Measurements from ENCODE around the gene ZNF451. TPM values are rescaled to one million over a fixed set of nuclear protein-coding genes. Genes with fewer than 3 reads are reported as not detected.
A peak's percentile ranks its signal among the peaks of the same experiment; 100 is the strongest.
"Not testable (repeated sequence)": the region's sequence is repeated elsewhere in the genome, so short reads cannot be mapped to it uniquely, and the experiment has no call there.

The ZNF451 gene
- total and polyA plus RNA-seq, 2 donors (not counting 1 experiment from before 2014, with no cell fraction given), result 25.9 to 86.3 TPM

DNA sequence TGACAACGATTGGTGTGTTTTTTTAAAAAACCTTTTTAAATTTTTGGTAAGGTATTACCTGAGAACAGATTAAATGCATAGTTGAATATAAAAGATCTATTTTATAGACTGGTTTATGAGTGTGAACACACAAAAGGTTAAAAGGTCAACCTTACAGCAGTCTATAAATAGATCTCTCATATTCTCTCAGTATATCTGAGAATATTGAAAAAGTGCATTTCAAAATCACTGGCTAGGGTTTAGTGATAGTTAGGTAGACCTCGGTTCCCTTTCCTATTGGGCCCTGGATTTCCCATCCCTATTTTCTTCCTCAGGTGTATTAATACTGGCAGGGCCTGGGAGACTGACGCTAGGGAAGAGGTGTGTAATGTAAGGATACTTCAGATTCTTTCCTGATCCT lies 723 bp upstream of the ZNF451 start:
- H2AFZ ChIP-seq (ENCODE audit: insufficient read depth, low read depth, low read length, poor library complexity, severe bottlenecking), result peak overlapping the region; percentile 75
- Mint-ChIP-seq H3K4me3 (peak overlapping the region; percentile 85), H3K27me3 (no peaks in the 10 kb centered on the region), H3K4me1 (peaks cover 27% of the 10 kb centered on the region), H3K9me3 (ENCODE audit: insufficient read depth) (no peaks in the 10 kb centered on the region), H3K27ac (no peak overlapping the region)
- TF ChIP-seq, protein P1, sequence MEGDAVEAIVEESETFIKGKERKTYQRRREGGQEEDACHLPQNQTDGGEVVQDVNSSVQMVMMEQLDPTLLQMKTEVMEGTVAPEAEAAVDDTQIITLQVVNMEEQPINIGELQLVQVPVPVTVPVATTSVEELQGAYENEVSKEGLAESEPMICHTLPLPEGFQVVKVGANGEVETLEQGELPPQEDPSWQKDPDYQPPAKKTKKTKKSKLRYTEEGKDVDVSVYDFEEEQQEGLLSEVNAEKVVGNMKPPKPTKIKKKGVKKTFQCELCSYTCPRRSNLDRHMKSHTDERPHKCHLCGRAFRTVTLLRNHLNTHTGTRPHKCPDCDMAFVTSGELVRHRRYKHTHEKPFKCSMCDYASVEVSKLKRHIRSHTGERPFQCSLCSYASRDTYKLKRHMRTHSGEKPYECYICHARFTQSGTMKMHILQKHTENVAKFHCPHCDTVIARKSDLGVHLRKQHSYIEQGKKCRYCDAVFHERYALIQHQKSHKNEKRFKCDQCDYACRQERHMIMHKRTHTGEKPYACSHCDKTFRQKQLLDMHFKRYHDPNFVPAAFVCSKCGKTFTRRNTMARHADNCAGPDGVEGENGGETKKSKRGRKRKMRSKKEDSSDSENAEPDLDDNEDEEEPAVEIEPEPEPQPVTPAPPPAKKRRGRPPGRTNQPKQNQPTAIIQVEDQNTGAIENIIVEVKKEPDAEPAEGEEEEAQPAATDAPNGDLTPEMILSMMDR (IDR thresholded peaks at IDR 0.05), result no peak
- no peak for TF ChIP-seq EZH2 (IDR thresholded peaks at IDR 0.05; ENCODE audit: borderline replicate concordance, insufficient read depth, low read depth, low read length, poor library complexity, severe bottlenecking)
- peak overlapping the region; percentile 69 for H3K9ac ChIP-seq (ENCODE audit: low read length)
- no peaks in the 10 kb centered on the region for H3K27me3 ChIP-seq (replicated peaks in 1 of 4; ENCODE audit: control extremely low read depth in 1 of 4, control insufficient read depth in 3 of 4, insufficient read depth in 4 of 4, low read length in 3 of 4)
- peaks cover 27% of the 10 kb centered on the region for H3K79me2 ChIP-seq (ENCODE audit: control insufficient read depth, insufficient read depth, low read length)
- no peak for ATAC-seq (ENCODE audit: low read depth)
- H3K4me3 ChIP-seq (ENCODE audit: control extremely low read depth in 1 of 5, extremely low read depth in 1 of 5, insufficient read depth in 1 of 5, low read depth in 2 of 5, low read length in 4 of 5), result peak overlapping the region in 4 of 5 experiments; percentile 54 to 66 (median 59)
- H4K20me1 ChIP-seq (ENCODE audit: control insufficient read depth, insufficient read depth, low read length, poor library complexity, severe bottlenecking), result peaks cover 5% of the 10 kb centered on the region
- H3K4me2 ChIP-seq (replicated peaks; ENCODE audit: low read depth, low read length, poor library complexity, severe bottlenecking), result peak overlapping the region; percentile 75
- no peak overlapping the region for H3K27ac ChIP-seq (ENCODE audit: low read length in 2 of 2)
- intact Hi-C loops (cut with micrococcal nuclease), result loop anchor here (1.0 to 2.0 kb wide), 3 partner anchors 42 to 228 kb away; partner anchors contain the start of genes BAG2, KIAA1586 and PRIM2
- peaks cover 11 to 14% of the 10 kb centered on the region in 2 donors for H3K4me1 ChIP-seq (ENCODE audit: control insufficient read depth in 2 of 2, insufficient read depth in 2 of 2, low read length in 2 of 2)
- POLR2A ChIA-PET, result interaction anchor here (0.6 to 1.1 kb wide), 3 partner anchors 18 to 92 kb away, joined by 4 to 7 read pairs (median 5); partner anchors contain the start of gene BAG2
- no peaks in the 10 kb centered on the region for H3K9me3 ChIP-seq (ENCODE audit: control extremely low read depth in 1 of 3, control insufficient read depth in 2 of 3, insufficient read depth in 1 of 3, low read length in 2 of 3)
- peaks cover 5 to 9% of the 10 kb centered on the region in 2 experiments for H3K36me3 ChIP-seq (replicated peaks in 1 of 2; ENCODE audit: control extremely low read depth in 1 of 2, control insufficient read depth in 1 of 2, extremely low read depth in 1 of 2, insufficient read depth in 2 of 2, low read length in 1 of 2)
- no CpG with 5 or more reads among the region's 3 CpGs for WGBS (ENCODE audit: insufficient coverage)
- CTCF ChIA-PET, result no interaction called here
- DNase-seq, result no peak

DNA sequence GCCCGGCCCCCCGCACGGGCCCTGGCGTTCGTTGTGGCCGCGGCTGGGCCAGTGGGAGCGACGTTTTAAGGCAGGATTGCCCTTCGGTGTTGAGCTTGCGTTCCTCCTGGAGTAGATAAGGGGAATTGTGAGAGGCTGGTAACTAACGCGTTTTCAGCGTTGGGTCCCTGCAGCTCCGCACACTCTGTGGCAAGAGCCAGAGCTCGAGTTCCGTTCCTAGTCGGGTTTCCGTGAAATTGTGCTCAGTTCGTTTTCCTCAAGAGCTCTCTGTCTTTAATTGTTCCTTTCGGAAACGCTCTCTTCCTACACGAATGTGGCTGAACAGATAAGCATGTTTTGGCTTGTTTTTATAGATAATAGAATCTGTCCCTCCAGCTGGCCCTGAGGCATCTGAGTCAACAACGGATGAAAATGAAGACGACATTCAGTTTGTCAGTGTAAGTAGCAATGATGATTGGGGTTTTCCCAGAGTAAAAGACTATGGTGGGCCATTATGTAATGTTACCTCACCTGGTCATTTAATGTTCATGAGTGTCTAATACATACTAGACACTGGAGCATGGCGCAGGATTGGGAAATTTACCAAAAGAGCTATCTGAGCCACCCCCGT lies 575 bp downstream of the ZNF451 start:
- peaks cover 11 to 14% of the 10 kb centered on the region in 2 donors for H3K4me1 ChIP-seq (ENCODE audit: control insufficient read depth in 2 of 2, insufficient read depth in 2 of 2, low read length in 2 of 2)
- H3K36me3 ChIP-seq (replicated peaks in 1 of 2; ENCODE audit: control extremely low read depth in 1 of 2, control insufficient read depth in 1 of 2, extremely low read depth in 1 of 2, insufficient read depth in 2 of 2, low read length in 1 of 2); H3K27me3 ChIP-seq (replicated peaks in 1 of 4; ENCODE audit: control extremely low read depth in 1 of 4, control insufficient read depth in 3 of 4, insufficient read depth in 4 of 4, low read length in 3 of 4); CTCF ChIA-PET; H3K27me3 Mint-ChIP-seq; intact Hi-C loops (cut with micrococcal nuclease); POLR2A ChIA-PET; DNase-seq; ATAC-seq (ENCODE audit: low read depth); H3K9me3 ChIP-seq (ENCODE audit: control extremely low read depth in 1 of 3, control insufficient read depth in 2 of 3, insufficient read depth in 1 of 3, low read length in 2 of 3); H3K9me3 Mint-ChIP-seq (ENCODE audit: insufficient read depth); H3K27ac Mint-ChIP-seq; H2AFZ ChIP-seq (ENCODE audit: insufficient read depth, low read depth, low read length, poor library complexity, severe bottlenecking); H3K4me2 ChIP-seq (replicated peaks; ENCODE audit: low read depth, low read length, poor library complexity, severe bottlenecking): not testable (repeated sequence)
- Mint-ChIP-seq H3K4me3 (peak overlapping the region; percentile 85), H3K4me1 (peaks cover 32% of the 10 kb centered on the region)
- WGBS (ENCODE audit: insufficient coverage), result no CpG with 5 or more reads among the region's 27 CpGs
- peak overlapping the region in 1 of 2 donors; percentile 81 for H3K27ac ChIP-seq (ENCODE audit: low read length in 2 of 2)
- peak overlapping the region; percentile 69 for H3K9ac ChIP-seq (ENCODE audit: low read length)
- peak overlapping the region in 1 of 5 experiments; percentile 58 for H3K4me3 ChIP-seq (ENCODE audit: control extremely low read depth in 1 of 5, extremely low read depth in 1 of 5, insufficient read depth in 1 of 5, low read depth in 2 of 5, low read length in 4 of 5)
- peaks cover 37% of the 10 kb centered on the region for H3K79me2 ChIP-seq (ENCODE audit: control insufficient read depth, insufficient read depth, low read length)
- H4K20me1 ChIP-seq (ENCODE audit: control insufficient read depth, insufficient read depth, low read length, poor library complexity, severe bottlenecking), result peaks cover 15% of the 10 kb centered on the region

DNA sequence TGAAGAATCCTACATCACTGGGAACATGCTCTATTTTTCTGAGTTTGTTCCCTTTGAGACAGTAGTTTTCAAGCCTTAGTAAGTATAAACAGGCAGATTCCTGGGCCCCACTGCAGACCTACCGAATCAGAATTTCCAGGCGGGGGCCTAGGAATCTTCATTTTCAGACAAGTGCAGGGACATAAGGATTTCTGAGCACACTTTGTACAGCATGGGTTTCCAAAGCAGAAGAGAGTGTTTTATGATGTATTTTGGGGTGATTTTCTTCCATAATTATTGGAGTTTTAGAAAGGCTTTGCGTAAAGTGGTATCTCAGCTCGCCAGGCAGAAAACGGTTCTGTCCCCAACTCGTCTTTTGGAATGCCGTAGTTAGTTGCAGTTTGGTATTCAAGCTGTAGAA lies 1.4 kb downstream of the ZNF451 start:
- CTCF ChIA-PET; H3K27me3 ChIP-seq (replicated peaks in 1 of 4; ENCODE audit: control extremely low read depth in 1 of 4, control insufficient read depth in 3 of 4, insufficient read depth in 4 of 4, low read length in 3 of 4); H3K9me3 Mint-ChIP-seq (ENCODE audit: insufficient read depth); H2AFZ ChIP-seq (ENCODE audit: insufficient read depth, low read depth, low read length, poor library complexity, severe bottlenecking); H3K27me3 Mint-ChIP-seq; H3K9ac ChIP-seq (ENCODE audit: low read length); ATAC-seq (ENCODE audit: low read depth); H3K4me3 ChIP-seq (ENCODE audit: control extremely low read depth in 1 of 5, extremely low read depth in 1 of 5, insufficient read depth in 1 of 5, low read depth in 2 of 5, low read length in 4 of 5); intact Hi-C loops (cut with micrococcal nuclease); H3K4me2 ChIP-seq (replicated peaks; ENCODE audit: low read depth, low read length, poor library complexity, severe bottlenecking); DNase-seq; H3K9me3 ChIP-seq (ENCODE audit: control extremely low read depth in 1 of 3, control insufficient read depth in 2 of 3, insufficient read depth in 1 of 3, low read length in 2 of 3); POLR2A ChIA-PET: not testable (repeated sequence)
- H4K20me1 ChIP-seq (ENCODE audit: control insufficient read depth, insufficient read depth, low read length, poor library complexity, severe bottlenecking), result peaks cover 19% of the 10 kb centered on the region
- peaks cover 11 to 14% of the 10 kb centered on the region in 2 donors for H3K4me1 ChIP-seq (ENCODE audit: control insufficient read depth in 2 of 2, insufficient read depth in 2 of 2, low read length in 2 of 2)
- 100% methylated on average over 5 of the region's 7 CpGs for WGBS (ENCODE audit: insufficient coverage)
- Mint-ChIP-seq H3K4me1 (peaks cover 34% of the 10 kb centered on the region), H3K27ac (peak overlapping the region; percentile 5), H3K4me3 (peak overlapping the region; percentile 74)
- H3K36me3 ChIP-seq (replicated peaks in 1 of 2; ENCODE audit: control extremely low read depth in 1 of 2, control insufficient read depth in 1 of 2, extremely low read depth in 1 of 2, insufficient read depth in 2 of 2, low read length in 1 of 2), result peaks cover 9 to 12% of the 10 kb centered on the region in 2 experiments
- H3K79me2 ChIP-seq (ENCODE audit: control insufficient read depth, insufficient read depth, low read length), result peaks cover 46% of the 10 kb centered on the region
- peak overlapping the region in 1 of 2 donors; percentile 21 for H3K27ac ChIP-seq (ENCODE audit: low read length in 2 of 2)

All from B cell (primary cell).